WERI-Rb-1 (cell line): ENCODE measurements around the gene FRA10AC1.

Experiments used
- DNase-seq: peaks from one replicate; pipeline ENCODE4 v3.0.0-alpha.2; 2020
- H3K27ac ChIP-seq: fragments of 250-450 bp; sonication (Bioruptor Pico); 2 replicates; pipeline ENCODE4 v1.5.1; 2020; ENCODE audit warnings: mild to moderate bottlenecking, moderate library complexity
- H3K27me3 ChIP-seq: fragments of 250-450 bp; sonication (Bioruptor Pico); 2 replicates; pipeline ENCODE4 v1.5.1; 2021; ENCODE audit warnings: mild to moderate bottlenecking, low read depth, moderate library complexity; ENCODE audit not compliant: insufficient read depth, severe bottlenecking
- H3K36me3 ChIP-seq: fragments of 250-450 bp; sonication (Bioruptor Pico); 2 replicates; pipeline ENCODE4 v1.5.1; 2020; ENCODE audit warnings: mild to moderate bottlenecking, moderate library complexity
- H3K4me3 ChIP-seq: 2 replicates; pipeline ENCODE4 v1.5.1; 2011; ENCODE audit warnings: low read depth, mild to moderate bottlenecking, control low read depth, low read length
- H3K9me3 ChIP-seq: fragments of 250-450 bp; sonication (Bioruptor Pico); 2 replicates; pipeline ENCODE4 v1.5.1; 2021; ENCODE audit warnings: mild to moderate bottlenecking, moderate library complexity; ENCODE audit not compliant: severe bottlenecking
- TF ChIP-seq, protein P1 (sequence below): IDR thresholded peaks from 2 replicates; pipeline ENCODE4 v1.5.1; 2011; ENCODE audit warnings: low read depth, mild to moderate bottlenecking, control low read depth, inconsistent platforms, low read length

FRA10AC1 gene

DNA sequence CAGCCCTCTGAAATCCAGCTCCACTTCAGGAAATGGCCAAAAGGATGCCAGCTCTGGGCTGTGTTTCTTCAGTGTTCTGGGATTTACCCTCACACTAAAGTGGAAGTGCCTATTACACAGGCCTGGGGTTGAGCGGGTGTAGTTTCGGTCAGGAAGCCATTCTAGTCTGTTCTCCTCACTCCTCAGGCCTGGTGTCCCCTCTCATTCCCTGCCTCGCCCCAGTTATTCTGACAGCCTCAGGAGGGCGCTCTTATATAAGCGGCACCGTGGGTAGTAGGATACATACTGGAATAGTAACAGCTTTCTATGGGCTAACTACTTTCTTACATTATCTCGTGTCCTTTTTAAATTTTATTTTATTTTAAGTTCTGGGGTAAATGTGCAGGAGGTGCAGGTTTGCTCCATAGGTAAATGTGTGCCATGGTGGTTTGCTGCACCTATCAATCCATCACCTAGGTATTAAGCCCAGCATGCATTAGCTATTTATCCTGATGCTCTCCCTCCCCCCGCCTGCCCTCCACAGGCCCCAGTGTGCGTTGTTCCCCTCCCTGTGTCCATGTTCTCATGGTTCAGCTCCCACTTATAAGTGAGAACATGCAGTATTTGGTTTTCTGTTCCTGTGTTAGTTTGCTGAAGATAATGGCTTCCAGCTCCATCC is 43.1 kb upstream of the FRA10AC1 start:
- TF ChIP-seq, protein P1, sequence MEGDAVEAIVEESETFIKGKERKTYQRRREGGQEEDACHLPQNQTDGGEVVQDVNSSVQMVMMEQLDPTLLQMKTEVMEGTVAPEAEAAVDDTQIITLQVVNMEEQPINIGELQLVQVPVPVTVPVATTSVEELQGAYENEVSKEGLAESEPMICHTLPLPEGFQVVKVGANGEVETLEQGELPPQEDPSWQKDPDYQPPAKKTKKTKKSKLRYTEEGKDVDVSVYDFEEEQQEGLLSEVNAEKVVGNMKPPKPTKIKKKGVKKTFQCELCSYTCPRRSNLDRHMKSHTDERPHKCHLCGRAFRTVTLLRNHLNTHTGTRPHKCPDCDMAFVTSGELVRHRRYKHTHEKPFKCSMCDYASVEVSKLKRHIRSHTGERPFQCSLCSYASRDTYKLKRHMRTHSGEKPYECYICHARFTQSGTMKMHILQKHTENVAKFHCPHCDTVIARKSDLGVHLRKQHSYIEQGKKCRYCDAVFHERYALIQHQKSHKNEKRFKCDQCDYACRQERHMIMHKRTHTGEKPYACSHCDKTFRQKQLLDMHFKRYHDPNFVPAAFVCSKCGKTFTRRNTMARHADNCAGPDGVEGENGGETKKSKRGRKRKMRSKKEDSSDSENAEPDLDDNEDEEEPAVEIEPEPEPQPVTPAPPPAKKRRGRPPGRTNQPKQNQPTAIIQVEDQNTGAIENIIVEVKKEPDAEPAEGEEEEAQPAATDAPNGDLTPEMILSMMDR: peak; percentile 66
- no peaks in the 10 kb centered on the region for H3K9me3 ChIP-seq
- no peak overlapping the region for H3K4me3 ChIP-seq
- no peaks in the 10 kb centered on the region for H3K27me3 ChIP-seq
- H3K36me3 ChIP-seq: no peaks in the 10 kb centered on the region
- H3K27ac ChIP-seq: no peak overlapping the region
- peak; percentile 60 for DNase-seq

DNA sequence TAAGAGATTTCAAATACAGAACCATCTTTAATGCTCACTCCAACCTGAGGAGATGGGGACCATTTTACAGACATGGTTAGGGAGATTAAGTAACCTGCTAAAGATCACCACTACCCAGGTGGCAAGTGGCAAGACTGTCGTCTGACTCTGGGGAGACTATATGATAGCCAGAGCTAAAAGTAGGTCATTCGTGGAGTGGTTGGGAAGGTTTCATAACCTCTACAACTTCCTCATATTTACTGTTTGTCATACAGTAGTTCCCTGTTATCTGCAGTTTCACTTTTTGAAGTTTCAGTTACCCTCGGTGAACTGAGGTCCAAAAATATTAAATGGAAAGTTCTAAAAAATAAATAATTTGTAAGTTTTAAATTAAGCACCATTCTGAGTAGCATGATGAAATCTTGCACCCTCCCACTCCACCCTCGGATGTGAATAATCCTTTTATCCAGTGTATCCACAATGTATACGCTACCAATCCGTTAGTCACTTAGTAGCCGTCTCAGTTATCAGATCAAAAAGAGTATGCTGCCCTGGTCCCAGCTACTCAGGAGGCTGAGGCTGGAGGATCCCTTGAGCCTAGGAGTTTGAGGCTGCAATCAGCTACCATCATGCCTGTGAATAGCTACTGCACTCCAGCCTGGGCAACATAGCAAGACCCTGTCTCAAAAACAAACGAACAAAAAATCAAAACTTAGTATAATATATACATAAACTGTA is 40.4 kb upstream of the FRA10AC1 start:
- Histone ChIP-seq H3K4me3 (no peak overlapping the region), H3K36me3 (no peaks in the 10 kb centered on the region), H3K27me3 (no peaks in the 10 kb centered on the region), H3K9me3 (no peaks in the 10 kb centered on the region), H3K27ac (no peak overlapping the region)
- TF ChIP-seq, protein P1: no peak
- DNase-seq: no peak

DNA sequence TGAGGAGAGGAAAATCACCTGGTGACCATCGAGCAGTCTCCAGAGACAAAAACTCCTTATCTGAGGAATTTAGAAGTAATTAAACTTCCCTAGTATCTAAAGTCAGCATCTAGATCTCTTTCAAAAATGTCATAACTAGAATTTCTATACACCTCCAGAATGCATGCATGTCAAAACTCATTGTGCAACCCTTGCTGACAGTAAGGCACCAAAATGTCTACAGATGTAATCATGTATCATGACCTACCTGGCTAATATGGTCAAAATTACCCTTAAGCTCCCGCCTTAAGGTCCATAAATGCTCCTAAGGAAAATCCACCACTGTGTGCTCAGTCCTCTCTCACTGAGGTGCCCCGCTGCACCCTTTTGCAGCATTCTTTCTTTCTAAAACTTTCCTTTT is 39.0 kb upstream of the FRA10AC1 start:
- H3K4me3 ChIP-seq: no peak overlapping the region
- H3K27ac ChIP-seq: no peak overlapping the region
- no peaks in the 10 kb centered on the region for H3K36me3 ChIP-seq
- H3K27me3 ChIP-seq: no peaks in the 10 kb centered on the region
- no peak for DNase-seq
- H3K9me3 ChIP-seq: no peaks in the 10 kb centered on the region
- TF ChIP-seq, protein P1: no peak

DNA sequence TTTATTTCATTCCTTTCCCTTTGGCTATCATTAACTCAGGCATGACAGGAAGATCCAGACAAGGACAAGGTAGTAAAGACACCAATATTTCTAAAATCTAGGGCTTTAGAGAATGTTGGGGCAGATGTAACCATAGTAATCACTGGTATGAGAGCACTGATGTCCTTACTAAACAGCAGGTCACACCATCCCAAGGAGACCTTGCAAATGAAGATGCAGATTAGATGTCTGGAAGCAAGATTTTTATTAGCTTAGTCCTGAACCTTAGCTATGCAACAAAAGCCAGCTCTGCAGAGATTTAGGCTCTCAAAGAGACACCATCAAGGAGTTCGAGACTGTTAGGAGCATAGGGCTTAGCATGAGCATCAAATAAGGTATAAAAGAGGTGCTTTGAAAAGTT is 23.6 kb upstream of the FRA10AC1 start:
- no peak overlapping the region for H3K4me3 ChIP-seq
- H3K27me3 ChIP-seq: no peaks in the 10 kb centered on the region
- no peak for DNase-seq
- no peaks in the 10 kb centered on the region for H3K36me3 ChIP-seq
- no peaks in the 10 kb centered on the region for H3K9me3 ChIP-seq
- TF ChIP-seq, protein P1: no peak
- no peak overlapping the region for H3K27ac ChIP-seq

DNA sequence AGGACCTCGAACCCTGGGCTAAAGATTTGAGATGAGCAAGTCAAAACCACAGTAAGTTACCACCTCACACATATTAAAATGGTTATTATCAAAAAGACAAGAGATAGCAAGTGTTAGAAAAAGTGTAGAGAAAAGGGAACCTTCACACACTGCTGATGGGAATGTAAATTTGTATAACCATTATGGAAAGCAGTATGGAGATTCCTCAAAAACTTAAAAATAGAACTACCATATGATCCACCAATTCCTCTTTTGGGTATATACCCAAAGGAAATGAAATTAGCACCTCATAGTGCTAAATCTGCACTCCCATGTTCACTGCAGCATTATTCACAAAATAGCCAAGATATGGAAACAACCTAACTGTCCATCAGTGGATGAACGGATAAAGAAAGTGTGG is 20.8 kb upstream of the FRA10AC1 start:
- TF ChIP-seq, protein P1: no peak
- Histone ChIP-seq H3K36me3 (no peaks in the 10 kb centered on the region), H3K27me3 (no peaks in the 10 kb centered on the region), H3K27ac (no peak overlapping the region), H3K4me3 (no peak overlapping the region), H3K9me3 (no peaks in the 10 kb centered on the region)
- DNase-seq: no peak

DNA sequence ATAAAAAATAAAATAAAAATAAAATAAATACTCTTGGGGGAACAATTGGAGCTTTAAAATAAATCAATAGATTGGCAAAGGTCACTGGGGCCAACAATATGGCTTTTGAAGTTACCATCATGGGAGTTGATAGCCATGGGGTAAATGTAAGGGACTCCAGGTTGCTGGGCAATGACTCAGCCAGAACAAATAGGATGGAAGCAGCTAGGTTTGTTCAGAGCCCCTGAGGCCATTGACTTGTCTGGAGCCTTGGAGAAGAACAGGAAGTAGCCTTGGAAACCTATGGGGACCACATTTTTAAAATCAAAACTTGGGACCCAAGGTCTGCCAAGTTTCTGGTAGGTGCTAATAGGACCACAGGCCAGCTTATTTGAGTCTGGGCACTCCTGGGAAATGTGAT is 20.2 kb upstream of the FRA10AC1 start:
- no peak overlapping the region for H3K27ac ChIP-seq
- no peak for DNase-seq
- no peaks in the 10 kb centered on the region for H3K27me3 ChIP-seq

More for the DNA sequence above, 20.2 kb upstream of the FRA10AC1 start:
- H3K4me3 ChIP-seq: no peak overlapping the region
- TF ChIP-seq, protein P1: no peak
- no peaks in the 10 kb centered on the region for H3K9me3 ChIP-seq
- no peaks in the 10 kb centered on the region for H3K36me3 ChIP-seq
